Omental fat pad (tissue), 4 donors: Measurements from ENCODE around the gene GRPEL2. TPM values are rescaled to one million over a fixed set of nuclear protein-coding genes. Genes with fewer than 3 reads are reported as not detected.

Experiments
- ATAC-seq: fragments of 150-250 bp; one replicate; pipeline ENCODE4 v1.9.1; 2016; ENCODE audit warnings: mild to moderate bottlenecking, moderate library complexity; ENCODE audit not compliant: low FRiP score
- DNase-seq: peaks from one replicate; pipeline ENCODE4 v3.0.0-alpha.2; 2019; ENCODE audit warnings: low spot score
- CTCF ChIP-seq, 3 donors: fragments of 450-650 bp; IDR thresholded peaks; one replicate each; pipeline ENCODE4 v1.5.1; 2016 to 2017; ENCODE audit warnings: antibody characterized with exemption in 3 of 3, mild to moderate bottlenecking in 3 of 3, moderate library complexity in 2 of 3
- total RNA-seq, 4 donors: library from RNA; depleted of rRNA; stranded (reverse); fragments of >200 nt; gene quantifications; one replicate each; pipeline ENCODE4 v1.1.0, GENCODE V29; 2016

The GRPEL2 gene
- total RNA-seq, 4 donors from 2014 or later: 10.9 to 18.4 (median 15.9) TPM

DNA sequence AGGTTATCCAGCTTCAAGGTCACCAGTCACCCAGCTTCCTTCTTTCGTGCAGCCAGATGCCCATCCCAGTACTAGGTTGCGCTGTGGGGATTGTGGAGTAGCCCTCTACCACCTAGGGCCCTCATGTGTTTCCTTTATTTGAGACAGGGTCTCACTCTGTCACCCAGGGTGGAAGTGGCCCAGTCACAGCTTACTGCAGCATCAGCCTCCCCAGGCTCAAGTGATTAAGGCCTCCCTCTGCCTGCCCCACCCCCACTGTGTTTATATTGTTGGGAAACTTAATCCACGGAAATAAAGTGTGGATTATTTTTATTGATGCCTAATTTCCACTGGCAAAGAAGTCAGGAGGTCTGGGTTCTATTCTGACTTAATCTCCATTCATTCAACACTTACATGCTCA is 29.5 kb downstream of the GRPEL2 start:
- DNase-seq (no peak), ATAC-seq (no peak)
- no peak for TF ChIP-seq CTCF (IDR thresholded peaks at IDR 0.05)

GRCh38 chr5:149375434-149375833 is 30.1 kb downstream of the GRPEL2 start:
- TF ChIP-seq CTCF (IDR thresholded peaks at IDR 0.05): no peak
- ATAC-seq (no peak), DNase-seq (no peak)

- TF ChIP-seq CTCF (IDR thresholded peaks at IDR 0.05): no peak
- ATAC-seq: no peak
- no peak for DNase-seq
These were observed 30.8 kb downstream of the GRPEL2 start for GRCh38 chr5:149376104-149376503.

- ATAC-seq (no peak), DNase-seq (no peak)
- no peak for TF ChIP-seq CTCF (IDR thresholded peaks at IDR 0.05)
These were observed 31.6 kb downstream of the GRPEL2 start for GRCh38 chr5:149376711-149377447.

- ATAC-seq (no peak), DNase-seq (no peak)
- TF ChIP-seq CTCF (IDR thresholded peaks at IDR 0.05): no peak
These were observed 33.0 kb downstream of the GRPEL2 start for GRCh38 chr5:149378241-149378820.

- DNase-seq: no peak
- no peak for ATAC-seq
These were observed 34.0 kb downstream of the GRPEL2 start, which contains the start of gene IL17B for GRCh38 chr5:149379177-149379761. IL17B (minus strand) TSS chr5:149379292; CDS start chr5:149379225, 67 bp downstream.

More at GRCh38 chr5:149379177-149379761, 34.0 kb downstream of the GRPEL2 start, which contains the start of gene IL17B:
- no peak for TF ChIP-seq CTCF (IDR thresholded peaks at IDR 0.05)
